ENCODE data around the gene MRPL38.

Gene MRPL38

DNA sequence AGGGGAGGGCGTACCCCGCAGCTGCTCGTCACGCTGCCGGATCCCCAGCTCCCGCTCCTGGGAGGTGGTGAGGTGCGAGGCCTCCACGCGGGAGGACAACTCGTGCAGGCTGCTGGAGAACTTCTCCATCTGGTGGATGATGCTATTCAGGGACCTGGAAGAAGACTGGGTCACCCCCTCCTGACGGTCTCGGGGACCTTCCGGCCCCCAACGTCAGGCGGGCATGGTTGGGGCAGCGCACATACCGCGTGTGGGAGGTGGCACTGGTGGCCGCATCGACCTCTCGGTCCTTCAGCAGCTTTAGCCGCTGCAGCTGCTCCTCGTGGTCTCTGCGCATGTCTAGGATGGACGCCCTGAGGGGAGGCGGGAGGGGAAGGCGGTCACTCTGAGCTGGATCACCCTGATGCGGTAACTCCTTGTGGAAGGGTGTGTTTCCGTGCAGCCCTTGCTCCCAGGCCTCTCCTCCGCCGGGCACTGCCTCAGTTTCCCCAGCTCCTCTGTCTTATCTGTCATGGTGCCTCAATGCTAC is 13.3 kb upstream of the MRPL38 start:
- TF ChIP-seq, protein P1, sequence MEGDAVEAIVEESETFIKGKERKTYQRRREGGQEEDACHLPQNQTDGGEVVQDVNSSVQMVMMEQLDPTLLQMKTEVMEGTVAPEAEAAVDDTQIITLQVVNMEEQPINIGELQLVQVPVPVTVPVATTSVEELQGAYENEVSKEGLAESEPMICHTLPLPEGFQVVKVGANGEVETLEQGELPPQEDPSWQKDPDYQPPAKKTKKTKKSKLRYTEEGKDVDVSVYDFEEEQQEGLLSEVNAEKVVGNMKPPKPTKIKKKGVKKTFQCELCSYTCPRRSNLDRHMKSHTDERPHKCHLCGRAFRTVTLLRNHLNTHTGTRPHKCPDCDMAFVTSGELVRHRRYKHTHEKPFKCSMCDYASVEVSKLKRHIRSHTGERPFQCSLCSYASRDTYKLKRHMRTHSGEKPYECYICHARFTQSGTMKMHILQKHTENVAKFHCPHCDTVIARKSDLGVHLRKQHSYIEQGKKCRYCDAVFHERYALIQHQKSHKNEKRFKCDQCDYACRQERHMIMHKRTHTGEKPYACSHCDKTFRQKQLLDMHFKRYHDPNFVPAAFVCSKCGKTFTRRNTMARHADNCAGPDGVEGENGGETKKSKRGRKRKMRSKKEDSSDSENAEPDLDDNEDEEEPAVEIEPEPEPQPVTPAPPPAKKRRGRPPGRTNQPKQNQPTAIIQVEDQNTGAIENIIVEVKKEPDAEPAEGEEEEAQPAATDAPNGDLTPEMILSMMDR (conservative IDR thresholded peaks at IDR 0.05) = no peak
- no peak overlapping the region for H3K27ac ChIP-seq

DNA sequence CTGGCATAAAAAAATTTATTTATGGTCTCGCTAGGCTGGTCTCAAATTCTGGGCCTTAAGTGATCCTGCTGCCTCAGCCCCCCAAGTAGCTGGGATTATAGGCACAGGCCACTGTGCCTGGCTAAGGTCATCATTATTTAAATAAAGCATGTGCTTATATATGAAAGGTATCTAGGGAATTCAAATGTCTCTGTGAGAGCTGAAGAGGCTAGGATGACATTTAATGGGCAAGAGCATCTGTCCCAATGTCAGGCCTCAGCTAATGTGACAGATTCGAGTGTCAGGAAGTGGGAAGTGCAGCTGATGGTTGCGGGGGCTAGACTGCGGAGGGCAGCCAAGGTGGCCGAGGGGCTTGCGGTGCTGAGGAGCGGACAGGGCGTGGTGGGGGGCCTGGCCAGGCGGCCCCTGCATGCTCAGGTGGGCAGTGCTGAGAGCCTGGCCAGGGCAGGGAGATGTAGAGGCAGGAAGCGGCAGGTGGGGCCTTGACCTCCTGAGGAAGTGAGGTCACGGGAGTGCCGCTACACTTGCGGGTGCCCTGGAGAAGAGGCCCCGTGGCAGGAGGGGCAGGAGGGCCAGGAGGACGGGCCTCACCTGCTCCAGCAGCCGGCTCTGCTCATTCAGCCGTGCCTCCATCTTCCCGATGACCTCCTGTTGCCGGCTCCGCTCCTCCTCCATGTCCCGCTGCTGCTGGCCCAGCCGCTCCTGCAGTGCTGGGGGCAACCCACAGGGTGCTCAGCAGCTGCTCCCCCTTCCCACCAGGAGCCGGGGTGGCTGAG is 12.6 kb upstream of the MRPL38 start:
- TF ChIP-seq, protein P1 (conservative IDR thresholded peaks at IDR 0.05) = no peak
- H3K27ac ChIP-seq = no peak overlapping the region

DNA sequence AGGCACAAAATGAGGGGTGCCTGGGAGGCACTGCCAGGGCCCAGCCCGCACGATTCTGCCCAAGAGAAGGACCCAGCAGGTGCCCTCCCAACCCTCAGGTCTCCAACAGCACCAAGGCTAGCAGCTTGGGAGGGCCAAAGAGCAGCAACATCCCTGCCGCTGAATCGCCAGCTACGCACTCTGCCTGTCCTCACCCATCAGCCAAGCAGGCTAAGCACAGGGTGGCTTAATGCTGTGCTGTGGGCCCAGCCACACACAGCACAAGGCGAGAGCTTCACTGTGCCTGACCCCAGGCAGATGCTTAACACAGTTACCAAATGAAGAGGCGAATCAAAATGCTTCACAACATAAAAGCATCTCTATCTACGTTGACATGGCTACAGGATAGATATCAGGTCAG is 10.6 kb upstream of the MRPL38 start:
- TF ChIP-seq, protein P1 (conservative IDR thresholded peaks at IDR 0.05) = no peak
- H3K27ac ChIP-seq = no peak overlapping the region

DNA sequence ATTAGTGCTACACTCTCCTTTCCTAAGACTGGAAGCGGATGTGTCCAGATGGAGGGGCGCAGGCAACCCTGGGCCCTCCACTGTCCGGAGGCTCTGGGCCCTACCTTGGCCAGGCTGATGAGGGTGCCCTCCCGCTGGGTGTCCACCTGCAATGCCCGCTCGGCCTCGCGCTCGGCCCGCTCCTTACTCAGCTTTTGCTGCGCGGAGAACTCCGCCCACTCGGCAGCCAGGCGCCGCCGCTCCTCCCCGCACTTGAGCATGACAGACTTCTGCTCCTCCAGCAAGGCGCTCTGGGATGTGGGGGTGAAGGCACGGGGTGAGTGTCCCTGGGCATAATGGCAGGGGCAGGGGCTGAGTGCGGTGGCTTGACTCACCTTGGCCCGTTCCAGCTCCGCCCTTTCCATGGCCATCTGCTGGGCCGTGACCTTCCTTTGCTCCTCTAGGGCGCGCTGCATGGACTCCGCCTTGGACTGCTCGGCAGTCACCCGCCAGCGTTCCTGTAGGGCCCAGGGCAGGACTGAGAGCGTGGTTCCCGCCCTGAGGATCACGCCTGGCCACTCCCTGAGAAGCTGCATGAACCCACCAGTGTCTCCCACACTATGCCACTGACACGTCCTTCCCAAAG is 10.1 kb upstream of the MRPL38 start:
- TF ChIP-seq, protein P1 (conservative IDR thresholded peaks at IDR 0.05) = no peak
- H3K27ac ChIP-seq = no peak overlapping the region

DNA sequence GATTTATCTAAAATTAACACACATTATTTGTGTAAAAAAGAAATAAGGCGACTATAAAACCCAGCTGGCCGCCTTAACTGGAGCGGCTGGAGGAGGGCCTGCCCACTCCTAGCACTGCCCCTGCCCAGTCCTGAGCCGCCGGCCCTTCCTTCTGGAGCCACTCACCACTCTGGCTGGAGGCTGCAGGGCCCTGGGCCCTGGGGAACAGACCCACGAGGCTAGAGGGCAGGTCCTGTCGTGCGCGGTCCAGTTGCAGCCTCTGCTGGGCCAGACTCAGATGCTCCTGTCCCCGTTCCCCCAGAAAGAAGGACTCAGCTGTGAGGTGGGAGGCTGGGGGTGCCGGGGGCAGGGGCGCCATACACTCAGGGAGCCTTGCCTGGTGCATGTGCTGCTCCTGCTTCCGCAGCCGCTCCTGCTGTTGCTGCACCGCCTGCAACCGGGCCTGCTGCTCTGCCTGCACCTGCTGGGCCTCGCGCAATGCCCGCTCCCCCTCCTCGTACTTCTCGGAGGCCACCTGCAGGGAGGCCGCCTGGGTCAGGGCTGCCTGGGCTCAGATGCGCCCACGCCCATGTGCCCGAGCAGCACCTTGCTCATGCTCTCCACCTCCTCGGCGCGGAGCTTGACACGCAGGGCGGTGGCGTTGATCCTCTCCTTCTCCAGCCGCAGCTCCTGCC is 9.0 kb upstream of the MRPL38 start:
- H3K27ac ChIP-seq = no peak overlapping the region
- TF ChIP-seq, protein P1 (conservative IDR thresholded peaks at IDR 0.05) = no peak

DNA sequence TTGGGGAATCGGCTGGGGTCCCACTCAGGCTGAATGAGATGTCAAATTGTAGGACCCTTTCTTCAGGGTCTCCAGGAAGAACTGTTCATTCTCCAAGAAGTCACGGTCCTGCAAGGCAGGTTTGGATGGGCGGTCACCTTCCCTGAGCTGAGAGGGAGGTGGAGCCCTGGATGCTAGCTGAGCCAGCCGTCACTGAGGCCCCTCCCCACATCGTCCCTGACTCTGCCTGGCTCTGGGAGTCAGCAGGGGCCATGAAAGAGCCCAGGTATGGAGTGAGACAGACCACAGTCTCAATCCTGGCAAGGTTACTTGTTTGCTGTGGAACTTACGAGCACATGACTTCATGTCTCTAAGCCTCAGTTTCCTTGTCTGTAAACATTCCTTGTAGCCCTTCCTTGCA is 6.0 kb upstream of the MRPL38 start:
- TF ChIP-seq, protein P1 (conservative IDR thresholded peaks at IDR 0.05) = no peak
- H3K27ac ChIP-seq = peak overlapping the region; percentile 94

DNA sequence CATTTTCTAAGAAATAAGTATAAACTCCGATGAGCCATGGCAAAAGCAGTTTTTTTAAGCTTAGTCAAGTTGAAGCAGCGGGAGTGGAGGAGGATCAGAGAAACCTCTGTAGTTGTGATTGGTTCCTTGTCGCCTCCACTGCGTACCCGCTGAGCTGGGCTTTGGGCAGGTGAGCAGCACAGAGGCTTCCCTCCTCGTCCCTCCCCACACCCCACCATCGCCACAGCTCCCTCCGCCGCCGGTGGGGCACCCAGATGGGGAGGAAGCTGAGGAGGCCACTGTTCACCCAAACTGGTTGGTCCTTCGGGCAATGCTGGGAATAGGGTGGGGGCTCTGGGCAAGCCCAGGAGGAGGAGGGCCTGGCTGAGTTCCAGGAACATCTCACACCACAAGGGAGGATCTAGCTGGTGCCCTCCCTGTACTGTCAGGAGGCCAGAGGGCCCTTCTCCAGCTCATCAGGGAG is 5.2 kb upstream of the MRPL38 start:
- peak overlapping the region; percentile 94 for H3K27ac ChIP-seq
- TF ChIP-seq, protein P1 (conservative IDR thresholded peaks at IDR 0.05) = no peak
